GM11168 (cell line): ENCODE results near the gene CDH13.

Experiments used
- in situ Hi-C: fragments of 300-500 bp; cut with MboI; formaldehyde crosslinking; loops from one replicate; pipeline ENCODE4 v1.12.0; 2022; ENCODE audit warnings: low sequenced_read_pairs; ENCODE audit not compliant: unreplicated experiment

Gene CDH13

DNA sequence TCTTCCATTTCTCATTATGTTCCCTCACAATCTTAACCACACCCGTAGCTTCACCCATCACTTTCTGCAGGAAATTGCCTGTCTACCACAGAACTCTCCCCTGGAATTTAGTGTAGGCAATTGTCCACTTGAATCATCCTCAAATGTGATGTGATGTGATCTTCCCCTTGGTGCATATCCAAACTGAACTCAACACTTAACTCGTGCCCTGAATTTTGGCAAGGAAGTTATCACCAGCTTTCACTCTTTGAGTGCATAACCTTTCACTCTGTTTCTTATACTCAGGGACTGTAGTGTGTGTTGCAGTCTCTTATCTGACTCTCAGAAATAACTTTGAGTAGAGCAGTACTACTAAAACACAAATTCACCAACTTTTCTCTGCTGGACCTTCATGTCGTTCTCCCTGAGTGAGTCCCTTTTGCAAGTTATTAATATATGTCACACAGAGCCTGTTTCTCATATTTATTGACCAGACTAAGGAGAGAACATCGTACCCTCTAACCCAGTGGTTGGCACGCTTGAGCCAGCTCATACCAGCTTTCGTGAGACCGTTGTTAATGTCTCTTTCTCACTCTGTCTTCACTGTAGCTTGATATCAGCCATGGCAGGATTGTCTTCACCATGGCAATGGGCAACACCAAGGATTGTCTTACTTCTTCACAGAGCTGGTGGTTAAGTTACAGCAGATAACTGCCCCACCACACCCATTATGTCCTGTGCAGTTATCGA, 622.1 kb downstream of the CDH13 start:
- in situ Hi-C loops: no loop called here

DNA sequence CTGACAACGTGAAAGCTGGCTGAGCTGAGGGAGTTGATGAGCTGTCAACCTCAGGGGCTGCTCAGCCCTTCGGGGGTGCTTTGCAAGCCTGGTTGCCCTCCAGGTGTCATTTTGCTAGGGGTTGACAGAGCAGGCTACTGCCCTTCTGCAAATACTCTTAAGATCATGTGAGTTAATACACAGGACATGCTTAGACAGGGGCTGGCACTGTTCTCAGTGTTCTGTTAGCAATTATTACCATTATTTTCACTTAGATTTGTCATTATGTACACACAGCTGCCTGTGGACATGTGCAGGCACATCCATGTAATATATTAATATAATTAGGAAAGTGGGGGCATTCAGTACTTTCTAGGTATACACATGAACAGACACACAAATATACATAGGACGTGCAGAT, 626.8 kb downstream of the CDH13 start:
- in situ Hi-C loops: no loop called here

DNA sequence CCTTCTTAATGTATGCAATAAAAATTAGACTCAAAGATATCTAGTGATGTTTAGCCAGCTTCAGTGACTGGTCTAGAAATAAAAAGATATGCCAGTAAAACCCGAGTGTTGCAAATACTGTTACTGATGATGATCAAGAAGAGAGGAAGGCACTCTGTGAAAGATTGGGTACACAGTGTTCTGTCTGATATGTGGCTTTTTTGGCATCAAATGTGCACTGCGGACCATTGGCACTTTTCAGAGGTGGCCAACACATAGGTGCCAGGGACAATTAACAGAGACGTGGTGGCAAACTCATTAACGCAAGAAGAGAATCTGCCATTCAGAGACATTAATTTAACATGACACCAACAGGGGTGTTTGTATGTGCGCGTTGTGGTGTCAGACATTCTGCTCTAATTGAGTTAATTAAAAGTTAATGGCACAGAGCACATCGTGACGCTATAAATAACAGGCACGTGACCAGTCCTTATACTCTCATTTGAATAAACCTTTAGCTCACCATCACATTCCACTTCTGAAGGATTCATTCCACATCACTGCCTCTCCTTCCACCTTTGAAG, 631.7 kb downstream of the CDH13 start:
- in situ Hi-C loops: no loop called here

DNA sequence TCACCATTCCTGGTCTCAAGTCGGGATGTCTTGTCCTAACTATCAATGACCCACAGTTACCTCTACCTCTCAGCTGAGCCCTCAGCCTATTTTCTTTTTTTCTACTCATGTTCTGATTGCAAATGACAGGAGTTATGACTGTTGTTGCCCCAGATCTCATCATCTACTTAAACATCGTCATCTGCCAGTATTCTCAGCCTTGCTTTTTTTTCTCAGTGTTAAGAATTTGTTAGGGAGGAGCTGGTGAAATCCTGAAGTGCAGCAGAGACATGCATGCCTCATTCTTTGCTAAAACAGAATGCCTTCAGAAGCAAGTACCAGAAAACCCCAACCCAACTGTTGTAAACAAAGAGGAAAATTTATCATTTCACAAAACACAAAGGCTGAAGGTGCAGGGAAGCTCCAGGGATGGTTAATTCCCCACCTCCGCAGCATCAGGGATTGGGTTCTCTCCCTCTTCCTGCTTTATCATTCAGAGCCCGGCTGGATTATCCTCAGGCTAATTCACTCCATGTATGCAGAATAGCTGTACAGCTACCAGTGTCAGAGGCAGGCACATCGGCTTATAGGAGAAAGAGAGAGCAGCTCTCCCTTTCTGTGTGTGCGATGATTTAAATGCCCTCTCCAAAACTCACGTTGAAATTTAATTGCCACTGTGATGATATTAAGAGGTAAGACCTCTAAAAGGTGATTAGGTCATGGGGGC, 640.2 kb downstream of the CDH13 start:
- in situ Hi-C loops: no loop called here

DNA sequence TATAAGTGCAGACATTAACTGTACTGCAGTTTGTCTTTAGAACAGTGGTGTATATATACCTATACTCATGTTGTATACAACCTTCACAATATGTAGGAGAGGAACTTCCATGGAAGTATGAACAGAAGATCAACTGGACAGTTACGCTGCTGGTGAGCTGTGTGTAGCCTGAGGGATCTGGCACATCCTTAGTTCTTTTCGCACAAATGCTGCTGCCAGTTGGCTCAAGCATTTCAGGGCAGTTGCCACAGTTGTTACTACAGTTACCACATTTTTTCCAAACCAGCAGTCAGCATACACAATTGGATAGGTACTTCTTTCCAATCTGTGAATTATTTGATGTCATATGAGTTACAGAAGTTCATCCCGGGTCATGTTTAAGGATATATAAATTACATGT, 641.4 kb downstream of the CDH13 start:
- in situ Hi-C loops: no loop called here

DNA sequence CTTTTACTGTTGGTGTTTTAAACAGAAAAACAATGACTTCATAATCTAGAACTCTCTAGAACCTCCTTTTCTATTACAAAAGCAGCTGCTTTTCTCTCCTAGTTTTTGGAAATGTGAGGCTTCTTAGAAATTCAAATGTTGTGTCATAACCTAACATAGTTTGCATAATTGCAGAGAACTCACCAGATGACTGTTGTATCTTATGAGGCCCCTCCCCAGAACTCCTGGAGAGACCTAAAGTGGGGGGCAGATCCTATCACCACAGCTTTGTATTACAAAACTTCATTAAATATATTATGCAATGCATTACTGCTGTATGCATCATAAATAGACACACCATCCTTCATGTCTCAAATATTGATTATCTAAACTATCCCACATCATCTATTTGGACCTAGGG, 642.3 kb downstream of the CDH13 start:
- in situ Hi-C loops: no loop called here

DNA sequence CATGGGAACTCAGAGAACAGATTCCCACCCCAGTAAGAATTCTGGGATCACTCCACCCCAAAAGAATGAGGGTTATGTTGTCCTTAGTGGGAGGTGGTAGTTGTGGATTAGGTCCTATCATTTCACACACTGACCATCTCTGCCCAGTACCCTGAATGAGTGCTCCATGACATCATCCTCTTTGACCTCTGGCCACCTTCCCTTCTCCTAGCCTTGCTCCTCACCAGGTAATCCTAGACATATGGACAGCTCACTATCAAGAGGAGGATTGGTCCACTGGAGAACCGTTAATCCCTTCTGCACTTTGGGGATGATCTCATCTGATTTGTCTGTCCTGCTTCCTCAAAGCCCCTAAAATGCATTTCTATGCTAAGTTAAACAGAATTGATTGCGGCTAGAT, 642.8 kb downstream of the CDH13 start:
- in situ Hi-C loops: no loop called here

DNA sequence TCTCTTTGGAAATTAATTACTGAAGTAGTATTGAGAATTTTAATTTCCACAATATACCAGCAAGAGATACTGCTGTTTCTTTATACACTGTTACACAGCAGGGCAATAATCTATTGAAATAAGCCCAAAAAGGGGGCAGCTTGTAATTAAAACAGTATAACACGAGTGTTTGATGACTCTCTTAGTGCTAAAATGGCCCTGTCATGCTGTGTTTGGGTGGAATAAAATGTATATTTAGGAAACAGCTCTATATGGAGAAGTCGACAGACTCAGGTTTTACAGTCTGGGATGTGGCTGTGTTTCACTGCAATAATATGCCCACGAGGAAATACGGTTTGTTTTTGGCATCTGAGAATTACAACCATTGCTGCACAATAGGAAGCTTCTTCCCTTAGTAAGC, 643.3 kb downstream of the CDH13 start:
- in situ Hi-C loops: no loop called here

DNA sequence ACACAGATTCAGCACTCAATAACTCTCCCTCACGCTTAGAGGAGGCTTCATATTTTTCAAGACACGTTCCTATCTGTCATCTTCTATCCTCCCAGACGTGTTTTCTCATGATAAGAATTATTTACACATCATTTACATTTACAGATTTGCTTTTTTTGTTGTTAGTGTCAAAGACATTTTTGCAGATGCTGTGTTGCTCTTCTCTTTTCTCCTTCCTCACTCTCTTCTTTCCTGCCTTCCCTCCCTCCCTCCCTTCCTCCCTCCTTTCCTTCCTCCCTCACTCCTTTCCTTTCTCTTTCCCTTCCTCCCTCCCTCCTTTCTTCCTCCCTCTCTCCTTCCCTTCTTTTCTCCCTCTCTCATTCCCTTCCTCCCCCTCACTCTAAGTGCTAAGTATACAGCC, 643.9 kb downstream of the CDH13 start:
- in situ Hi-C loops: no loop called here

DNA sequence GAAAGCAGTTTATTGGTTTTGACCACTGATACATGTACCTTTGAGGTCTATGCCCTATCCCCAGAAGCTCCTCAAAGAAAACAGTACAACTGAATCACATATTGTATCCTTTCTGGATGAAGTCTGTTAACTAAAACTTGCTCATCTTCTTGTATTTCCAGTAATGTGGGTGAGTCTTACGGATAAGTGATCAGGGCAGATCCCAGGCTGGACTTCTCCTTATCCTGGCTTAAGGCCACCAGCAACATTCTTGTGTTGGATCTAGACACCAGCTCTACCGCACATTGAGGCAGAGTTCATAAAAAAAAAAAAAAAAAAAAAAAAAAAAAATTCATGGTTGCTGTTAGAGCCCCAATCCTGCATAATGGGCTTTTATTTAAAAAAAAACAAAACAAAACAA, 644.4 kb downstream of the CDH13 start:
- in situ Hi-C loops: no loop called here

DNA sequence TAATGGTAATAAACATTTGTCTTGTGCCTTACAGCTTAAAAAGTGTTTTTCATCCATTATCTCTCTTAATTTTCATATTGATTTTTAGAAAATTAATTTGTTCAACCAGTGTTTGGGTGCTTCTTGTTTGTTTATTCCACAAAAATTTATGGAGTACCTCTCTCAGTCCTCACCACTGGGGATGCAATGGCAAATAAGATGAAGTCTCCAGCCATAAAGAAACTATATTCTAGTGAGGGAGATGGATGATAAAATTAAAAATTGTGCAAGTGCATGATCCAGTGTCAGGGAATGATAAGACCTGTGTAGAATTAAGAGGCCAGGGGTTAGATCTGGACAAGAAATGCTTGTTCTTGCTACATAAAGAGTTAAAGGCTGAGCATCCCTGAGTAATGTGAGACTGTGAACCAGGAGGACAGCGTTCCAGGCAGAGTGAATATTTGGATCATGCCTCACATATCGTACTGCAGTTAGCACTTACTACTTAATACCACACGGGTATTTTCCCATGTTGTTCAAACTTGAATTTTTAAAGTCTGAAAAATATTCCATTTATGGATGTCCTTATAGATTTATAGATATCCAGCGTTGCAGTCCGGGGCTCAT, 645.3 kb downstream of the CDH13 start:
- in situ Hi-C loops: no loop called here

DNA sequence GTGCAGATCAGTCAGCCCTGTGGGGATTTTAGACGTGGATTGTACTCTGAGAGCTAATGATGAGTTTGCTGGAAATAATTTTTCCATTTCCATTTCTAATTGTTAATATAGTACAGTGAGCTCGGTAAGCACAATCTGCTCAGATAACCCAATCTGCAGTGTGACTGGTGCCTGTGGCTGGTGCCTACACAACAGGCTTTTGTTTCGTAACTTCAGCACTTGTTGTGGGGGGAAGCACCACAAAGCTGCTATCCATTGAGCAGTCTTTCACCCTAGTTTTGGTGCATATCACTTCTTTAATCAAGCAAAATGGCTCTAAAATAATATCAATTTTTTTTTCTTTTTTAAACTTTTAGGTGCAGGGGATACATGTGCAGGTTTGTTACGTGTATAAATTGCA, 646.1 kb downstream of the CDH13 start:
- in situ Hi-C loops: no loop called here

DNA sequence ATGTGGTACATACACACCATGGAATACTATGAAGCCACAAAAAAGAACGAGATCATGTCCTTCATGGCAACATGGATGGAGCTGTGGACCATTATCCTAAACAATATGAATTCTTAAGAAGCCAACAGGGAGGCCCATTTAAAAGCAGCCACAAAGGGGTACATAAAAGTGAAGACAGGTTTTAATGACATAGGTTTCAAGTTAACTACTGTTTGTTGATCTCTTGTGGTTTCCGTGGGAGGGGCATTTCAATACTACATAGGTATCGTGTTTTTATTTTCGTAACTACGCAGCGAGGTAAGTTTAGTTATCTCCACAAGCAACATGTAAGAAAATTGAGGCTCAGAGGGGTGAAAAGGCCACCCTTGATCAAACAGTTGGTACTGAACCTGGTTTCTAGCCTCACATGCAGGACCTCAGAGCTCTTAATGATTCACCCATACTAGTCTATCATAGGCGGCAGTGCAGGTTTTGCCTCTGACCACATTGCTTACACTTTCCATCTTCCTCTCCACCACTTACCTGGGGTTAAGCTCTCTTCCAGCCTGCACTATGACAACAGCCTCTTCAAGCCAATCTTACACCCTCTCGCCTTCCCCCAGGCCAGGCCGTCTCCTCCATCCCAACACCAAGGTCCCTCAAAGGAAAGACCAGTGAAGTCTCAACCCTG, 646.9 kb downstream of the CDH13 start:
- in situ Hi-C loops: no loop called here

DNA sequence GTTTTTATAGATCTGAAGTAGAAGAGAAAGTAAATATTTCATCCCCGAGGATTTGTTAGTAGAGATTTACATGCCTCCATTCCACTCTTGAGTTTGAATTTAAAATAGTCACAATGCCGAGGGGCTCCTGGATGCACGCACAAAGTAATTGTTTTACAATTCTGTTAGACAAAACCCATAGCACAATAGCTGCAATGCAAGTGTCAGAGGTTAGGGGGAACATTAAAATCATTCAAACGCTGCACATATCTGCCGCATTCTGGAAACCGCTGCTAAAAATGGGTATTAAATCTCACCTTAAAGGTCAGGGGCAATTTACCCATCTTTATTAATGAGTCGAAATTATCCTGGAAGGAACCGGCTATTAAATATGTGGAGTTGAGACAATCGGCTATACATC, 652.5 kb downstream of the CDH13 start:
- in situ Hi-C loops: no loop called here

DNA sequence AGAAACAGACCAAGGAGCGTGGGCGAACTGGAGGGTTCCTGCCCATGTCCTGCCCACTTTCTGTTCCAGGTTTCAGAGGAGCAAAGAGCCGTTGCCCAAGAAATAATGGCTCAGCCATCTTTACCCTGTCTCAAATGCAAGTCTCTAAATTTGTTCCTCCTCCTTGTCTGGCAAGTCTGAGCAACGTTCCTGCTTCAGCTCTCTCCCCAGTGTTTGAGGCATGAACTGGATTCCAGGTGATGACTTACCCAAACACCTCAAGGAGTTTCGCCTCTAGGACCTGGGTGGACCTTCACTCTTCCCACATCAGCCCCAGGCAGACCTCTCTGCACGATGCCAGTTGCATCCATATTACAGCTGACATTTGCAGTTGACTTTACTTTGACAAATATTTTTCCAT, 659.2 kb downstream of the CDH13 start:
- in situ Hi-C loops: no loop called here

DNA sequence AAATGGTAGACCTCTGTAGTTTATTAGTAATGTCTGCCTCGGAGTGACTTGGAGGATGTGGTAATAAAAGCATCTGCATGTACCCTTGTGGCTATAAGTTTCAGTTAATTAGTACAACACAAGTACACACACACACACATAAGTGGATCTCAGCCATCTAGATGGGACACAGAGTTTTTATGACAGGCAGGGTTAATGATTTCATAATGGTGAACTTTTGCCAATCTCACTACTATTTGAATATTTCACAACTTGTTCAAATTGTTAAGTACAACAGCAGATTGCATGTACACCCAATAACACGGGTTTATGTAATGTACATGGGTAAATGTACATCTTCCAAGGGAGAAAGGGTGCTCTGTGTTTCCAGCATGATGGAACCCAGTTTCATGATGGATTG, 669.7 kb downstream of the CDH13 start:
- in situ Hi-C loops: no loop called here

DNA sequence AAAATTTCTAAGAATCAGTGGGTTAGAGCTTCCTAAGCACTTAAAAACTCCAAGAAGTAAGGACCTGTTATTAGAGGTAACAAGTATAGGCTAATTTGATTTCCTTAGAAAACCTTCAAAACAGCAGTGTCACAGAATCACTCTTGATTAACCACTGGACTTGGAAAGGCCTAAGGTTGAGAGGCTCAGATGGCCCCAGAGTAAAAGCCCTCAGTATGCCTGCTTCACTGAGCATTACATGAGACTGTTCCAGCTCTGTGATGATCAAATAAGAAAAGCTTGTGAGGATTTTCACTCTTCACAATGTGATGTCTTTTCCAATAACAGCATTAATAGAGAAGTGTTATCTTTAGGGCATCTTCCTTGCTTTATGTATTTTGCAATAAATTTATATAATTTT, 671.8 kb downstream of the CDH13 start:
- in situ Hi-C loops: no loop called here

DNA sequence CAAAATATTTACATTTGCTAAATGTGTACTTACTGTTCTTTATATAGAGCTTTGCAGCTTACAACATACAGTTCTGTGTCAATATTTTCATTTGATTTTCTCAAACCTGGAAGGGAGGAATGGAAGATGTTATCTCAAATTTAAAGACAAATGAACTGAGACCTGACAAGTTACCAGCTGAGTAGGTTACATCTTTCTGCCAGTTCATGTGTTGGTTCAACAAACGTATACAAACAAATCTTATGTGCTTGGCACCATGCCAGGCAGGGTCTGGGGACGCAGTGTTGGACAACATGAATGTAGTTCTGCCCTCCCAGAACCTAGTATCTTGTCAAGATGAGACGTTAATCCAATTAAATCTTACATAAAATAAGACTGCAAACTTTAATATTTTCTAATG, 673.6 kb downstream of the CDH13 start:
- in situ Hi-C loops: no loop called here

DNA sequence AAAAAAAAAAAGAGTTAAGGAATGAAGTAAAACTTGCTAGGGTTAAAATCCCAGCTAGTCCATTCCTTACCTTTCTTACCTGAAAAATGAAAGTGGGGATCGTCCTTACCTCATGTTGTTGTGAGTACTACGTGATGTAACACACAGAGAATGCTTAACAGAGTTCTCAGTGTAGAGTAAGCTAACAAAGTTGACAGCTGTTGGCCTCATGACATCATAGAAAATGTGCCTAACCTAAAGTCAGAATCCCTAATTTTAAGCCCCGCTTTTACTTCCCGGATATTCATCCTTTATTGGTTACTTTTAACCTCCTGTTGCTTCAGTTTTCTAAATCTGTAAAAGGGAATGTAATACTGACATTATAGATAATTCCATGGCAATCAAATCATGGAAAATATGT, 675.2 kb downstream of the CDH13 start:
- in situ Hi-C loops: no loop called here

DNA sequence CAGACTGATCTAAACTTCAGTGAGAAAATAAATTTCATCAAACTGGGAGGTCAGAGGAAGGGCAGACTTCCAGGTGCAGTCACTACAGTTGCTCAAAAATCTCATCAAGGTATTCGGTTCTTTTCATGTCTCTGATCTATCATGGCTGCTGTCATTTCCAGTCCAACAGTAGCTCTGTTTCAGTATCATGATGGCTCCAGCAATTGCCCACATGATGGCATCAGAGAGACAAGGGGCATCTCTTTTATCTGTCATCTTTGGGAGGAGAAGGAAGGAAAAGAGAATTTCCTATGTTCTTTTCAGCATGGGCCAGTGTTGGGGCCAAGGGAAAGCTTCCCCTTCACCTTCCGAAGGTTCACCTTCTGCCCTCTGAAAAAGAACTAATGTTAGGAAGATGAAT, 676.1 kb downstream of the CDH13 start:
- in situ Hi-C loops: no loop called here

DNA sequence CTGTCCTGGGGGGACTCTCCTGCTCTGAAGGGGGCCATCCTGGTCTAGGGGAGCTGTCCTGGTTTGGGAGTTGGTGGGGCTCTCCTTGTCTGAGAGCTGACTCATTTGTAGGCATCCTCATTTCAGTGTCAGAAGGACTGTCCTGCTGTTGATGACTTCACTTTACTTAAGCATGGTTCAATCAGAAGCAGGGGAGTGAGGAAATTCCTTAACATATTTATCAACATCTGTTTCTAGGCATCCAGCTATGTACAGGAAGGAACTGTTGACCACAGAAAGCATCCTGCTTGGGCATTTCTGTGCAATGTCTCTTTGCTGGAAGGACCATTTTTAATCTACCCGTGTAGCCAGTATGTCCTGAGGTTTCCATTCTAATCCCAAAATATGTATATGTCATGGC, 678.3 kb downstream of the CDH13 start:
- in situ Hi-C loops: no loop called here
